ENCODE data around the gene GFRA3.
A peak's percentile ranks its signal among the peaks of the same experiment; 100 is the strongest.

GFRA3 gene

DNA sequence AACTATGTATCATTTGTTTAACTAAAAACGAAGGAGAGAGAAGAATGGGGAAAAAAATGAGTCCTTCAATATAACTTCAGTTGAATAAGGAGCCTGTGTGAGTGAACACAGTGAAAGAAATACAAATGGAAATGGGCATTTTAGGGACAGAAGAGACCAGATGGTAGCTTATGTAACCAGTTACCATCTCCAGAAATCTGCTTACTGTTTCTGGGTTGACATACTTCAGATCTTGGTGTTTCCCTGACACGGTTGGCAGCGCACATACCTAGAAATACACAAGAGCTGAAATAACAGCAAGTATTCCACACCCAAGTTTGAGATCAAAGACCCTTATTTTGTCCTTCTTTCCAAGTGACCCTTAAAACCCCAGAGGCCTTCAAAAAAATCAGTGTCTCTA lies 14.9 kb upstream of the GFRA3 start:
- Histone ChIP-seq H3K9me3 (no peaks in the 10 kb centered on the region), H3K4me1 (no peaks in the 10 kb centered on the region), H3K27me3 (no peaks in the 10 kb centered on the region), H3K36me3 (no peaks in the 10 kb centered on the region), H3K4me3 (ENCODE audit: low read depth, low read length) (no peak overlapping the region)
- DNase-seq, result no peak
- TF ChIP-seq, protein P1, sequence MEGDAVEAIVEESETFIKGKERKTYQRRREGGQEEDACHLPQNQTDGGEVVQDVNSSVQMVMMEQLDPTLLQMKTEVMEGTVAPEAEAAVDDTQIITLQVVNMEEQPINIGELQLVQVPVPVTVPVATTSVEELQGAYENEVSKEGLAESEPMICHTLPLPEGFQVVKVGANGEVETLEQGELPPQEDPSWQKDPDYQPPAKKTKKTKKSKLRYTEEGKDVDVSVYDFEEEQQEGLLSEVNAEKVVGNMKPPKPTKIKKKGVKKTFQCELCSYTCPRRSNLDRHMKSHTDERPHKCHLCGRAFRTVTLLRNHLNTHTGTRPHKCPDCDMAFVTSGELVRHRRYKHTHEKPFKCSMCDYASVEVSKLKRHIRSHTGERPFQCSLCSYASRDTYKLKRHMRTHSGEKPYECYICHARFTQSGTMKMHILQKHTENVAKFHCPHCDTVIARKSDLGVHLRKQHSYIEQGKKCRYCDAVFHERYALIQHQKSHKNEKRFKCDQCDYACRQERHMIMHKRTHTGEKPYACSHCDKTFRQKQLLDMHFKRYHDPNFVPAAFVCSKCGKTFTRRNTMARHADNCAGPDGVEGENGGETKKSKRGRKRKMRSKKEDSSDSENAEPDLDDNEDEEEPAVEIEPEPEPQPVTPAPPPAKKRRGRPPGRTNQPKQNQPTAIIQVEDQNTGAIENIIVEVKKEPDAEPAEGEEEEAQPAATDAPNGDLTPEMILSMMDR (IDR thresholded peaks at IDR 0.05; ENCODE audit: low read depth, low read length), result no peak

DNA sequence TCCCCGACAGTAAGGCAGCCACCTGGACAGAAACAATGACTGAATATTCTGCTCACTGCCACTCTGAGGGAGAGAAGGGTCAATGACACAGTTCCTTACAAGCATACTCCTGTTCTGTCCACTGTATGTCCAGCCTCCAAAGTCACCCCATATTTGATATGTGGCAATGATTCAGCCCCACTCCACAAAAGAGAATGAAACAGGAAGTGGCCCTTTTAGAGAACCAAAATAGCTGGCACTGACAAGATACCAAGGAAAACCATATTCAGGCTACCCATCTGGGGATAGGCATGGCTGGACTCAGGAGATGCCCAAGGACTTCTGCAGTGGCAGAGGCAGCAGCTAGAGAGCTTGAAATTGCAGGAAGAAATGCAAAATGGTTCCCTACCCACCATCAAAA lies 12.8 kb upstream of the GFRA3 start:
- no peaks in the 10 kb centered on the region for H3K27me3 ChIP-seq
- no peak for DNase-seq
- no peaks in the 10 kb centered on the region for H3K9me3 ChIP-seq
- no peak overlapping the region for H3K4me3 ChIP-seq (ENCODE audit: low read depth, low read length)
- H3K4me1 ChIP-seq, result no peaks in the 10 kb centered on the region
- TF ChIP-seq, protein P1 (IDR thresholded peaks at IDR 0.05; ENCODE audit: low read depth, low read length), result no peak
- H3K36me3 ChIP-seq, result no peaks in the 10 kb centered on the region

DNA sequence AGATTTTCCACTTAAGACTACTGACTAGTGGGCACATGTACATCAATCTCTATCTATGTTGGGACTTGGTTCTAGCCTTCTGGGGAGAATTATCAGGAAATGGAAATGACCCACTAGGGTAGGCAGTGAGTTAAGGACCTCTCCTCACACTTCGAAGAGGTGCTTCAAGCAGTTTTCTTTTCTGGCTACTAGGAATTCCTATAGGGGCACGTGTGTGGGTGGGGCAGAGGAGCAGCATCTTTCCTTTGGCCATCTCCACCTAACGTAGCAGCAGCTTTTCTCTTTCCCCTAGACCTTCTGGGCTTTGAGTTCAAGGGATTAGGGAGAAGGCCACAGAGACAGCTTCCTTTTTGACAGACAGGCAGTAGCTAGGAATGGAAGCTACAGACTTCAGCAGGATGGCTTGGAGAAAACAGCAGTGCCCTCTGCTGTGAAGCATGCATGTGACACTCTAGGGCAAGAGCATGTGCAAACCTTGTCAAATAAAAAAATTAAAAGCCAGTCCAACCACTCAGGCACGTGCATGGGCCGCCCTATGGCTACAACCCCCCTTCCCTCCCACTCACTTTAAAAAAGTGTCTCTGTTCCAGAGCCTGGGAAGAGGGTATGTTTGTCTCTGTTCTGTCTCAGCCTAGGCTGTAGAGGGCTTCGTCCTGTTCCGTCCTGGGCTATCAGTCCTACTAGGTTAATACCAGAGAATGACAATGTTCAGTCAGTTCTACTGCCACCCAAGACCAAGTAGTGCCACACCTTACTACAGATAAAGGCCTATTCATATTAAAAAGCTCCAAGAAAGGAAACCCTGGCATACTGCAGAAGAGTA lies 8.7 kb upstream of the GFRA3 start:
- Histone ChIP-seq H3K27me3 (no peaks in the 10 kb centered on the region), H3K4me1 (no peaks in the 10 kb centered on the region), H3K36me3 (no peaks in the 10 kb centered on the region), H3K9me3 (no peaks in the 10 kb centered on the region), H3K4me3 (ENCODE audit: low read depth, low read length) (no peak overlapping the region)
- TF ChIP-seq, protein P1 (IDR thresholded peaks at IDR 0.05; ENCODE audit: low read depth, low read length), result peak; percentile 85
- peak; percentile 65 for DNase-seq

DNA sequence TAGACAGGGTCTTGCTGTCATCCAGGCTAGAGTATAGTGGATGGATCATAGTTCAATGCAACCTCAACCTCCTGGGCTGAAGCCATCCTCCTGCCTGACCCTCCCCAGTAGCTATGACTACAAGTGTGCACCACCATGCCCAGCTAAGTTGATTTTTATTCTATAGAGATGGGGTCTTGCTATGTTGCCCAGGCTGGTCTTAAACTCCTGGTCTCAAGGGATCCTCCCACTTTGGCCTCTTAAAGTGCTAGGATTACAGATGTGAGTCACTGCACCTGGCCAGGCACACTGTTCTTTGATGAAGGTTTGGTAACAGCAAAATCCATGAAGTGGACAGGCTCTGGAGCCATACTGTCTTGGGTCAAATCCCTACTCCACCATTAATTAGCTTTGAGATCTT lies 6.5 kb upstream of the GFRA3 start:
- H3K4me1 ChIP-seq, result no peaks in the 10 kb centered on the region
- H3K36me3 ChIP-seq, result no peaks in the 10 kb centered on the region
- H3K27me3 ChIP-seq, result no peaks in the 10 kb centered on the region
- TF ChIP-seq, protein P1 (IDR thresholded peaks at IDR 0.05; ENCODE audit: low read depth, low read length), result no peak
- no peak overlapping the region for H3K4me3 ChIP-seq (ENCODE audit: low read depth, low read length)
- no peak for DNase-seq
- H3K9me3 ChIP-seq, result no peaks in the 10 kb centered on the region

DNA sequence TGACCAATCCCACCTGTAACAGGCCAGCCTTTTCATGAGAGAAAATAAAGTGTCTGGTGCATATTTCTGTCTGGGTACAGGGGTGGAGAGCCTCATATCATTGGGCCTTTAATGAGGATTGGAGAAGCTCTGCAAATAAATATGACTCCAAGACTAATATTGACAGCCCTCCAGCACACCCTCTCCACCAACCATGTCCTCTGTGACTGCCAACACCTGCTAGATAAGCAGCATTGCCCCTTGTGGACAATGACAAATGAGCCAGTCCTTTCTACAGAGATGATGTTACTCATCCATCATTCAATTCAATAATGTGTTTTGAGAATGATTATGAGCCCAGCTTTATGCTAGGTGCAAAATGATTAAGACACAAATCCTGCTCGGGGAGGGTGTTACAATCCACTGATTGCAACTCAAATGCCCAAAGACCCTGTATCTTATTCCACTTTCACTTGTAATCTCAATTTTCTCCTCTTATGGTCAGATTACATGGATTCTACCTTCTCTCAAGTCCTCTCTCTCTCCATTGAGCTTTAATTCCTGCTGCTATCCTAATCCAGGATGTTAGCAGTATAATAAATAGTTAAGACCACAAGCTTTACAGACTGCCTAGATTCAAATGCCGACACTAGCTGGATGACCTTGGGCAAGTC lies 2.1 kb upstream of the GFRA3 start:
- Histone ChIP-seq H3K27me3 (peaks cover 22% of the 10 kb centered on the region), H3K9me3 (no peaks in the 10 kb centered on the region), H3K36me3 (no peaks in the 10 kb centered on the region), H3K4me1 (no peaks in the 10 kb centered on the region), H3K4me3 (ENCODE audit: low read depth, low read length) (no peak overlapping the region)
- TF ChIP-seq, protein P1 (IDR thresholded peaks at IDR 0.05; ENCODE audit: low read depth, low read length), result peak; percentile 23; the same call in 1 of the 2 replicates
- DNase-seq, result no peak

DNA sequence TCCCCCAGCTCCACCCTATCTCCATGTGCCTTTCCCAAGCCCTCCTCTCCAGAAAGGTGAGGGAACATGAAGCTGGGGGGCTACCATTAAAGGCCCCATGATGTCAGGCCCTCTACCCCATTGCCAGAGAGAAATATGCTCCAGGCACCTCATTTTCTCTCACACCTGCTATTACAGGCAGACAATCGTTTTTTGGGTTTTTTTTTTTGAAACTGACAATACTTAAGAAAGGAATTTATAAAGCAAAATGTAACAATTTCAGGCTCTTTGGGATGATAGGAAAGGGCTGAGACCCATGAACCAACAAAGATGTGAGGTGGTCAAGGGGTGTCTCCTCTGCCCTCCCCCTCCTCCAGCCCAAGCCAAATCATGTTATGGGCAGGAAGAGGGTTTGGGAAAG lies 1.5 kb upstream of the GFRA3 start:
- no peak for DNase-seq
- H3K4me3 ChIP-seq (ENCODE audit: low read depth, low read length), result no peak overlapping the region
- TF ChIP-seq, protein P1 (IDR thresholded peaks at IDR 0.05; ENCODE audit: low read depth, low read length), result no peak
- H3K36me3 ChIP-seq, result no peaks in the 10 kb centered on the region
- H3K27me3 ChIP-seq, result peaks cover 22% of the 10 kb centered on the region
- no peaks in the 10 kb centered on the region for H3K9me3 ChIP-seq
- H3K4me1 ChIP-seq, result no peaks in the 10 kb centered on the region

Measured in BE2C (cell line).